Measurements from ENCODE around the gene OSBPL6.

OSBPL6 gene

GRCh38 chr2:178265851-178266250 is 71.5 kb downstream of the OSBPL6 start:
- no peak overlapping the region for H3K27ac ChIP-seq
- no peak overlapping the region for H3K4me3 ChIP-seq (ENCODE audit: low read depth, low read length)
- no peak overlapping the region for H2AFZ ChIP-seq
- H3K4me1 ChIP-seq: no peaks in the 10 kb centered on the region
- no peak overlapping the region for H3K9ac ChIP-seq
- H3K36me3 ChIP-seq (ENCODE audit: control insufficient read depth, insufficient read depth, low read length): no peaks in the 10 kb centered on the region
- H3K4me2 ChIP-seq (ENCODE audit: low read length): no peak overlapping the region
- H3K79me2 ChIP-seq: no peaks in the 10 kb centered on the region
- TF ChIP-seq, protein P1, sequence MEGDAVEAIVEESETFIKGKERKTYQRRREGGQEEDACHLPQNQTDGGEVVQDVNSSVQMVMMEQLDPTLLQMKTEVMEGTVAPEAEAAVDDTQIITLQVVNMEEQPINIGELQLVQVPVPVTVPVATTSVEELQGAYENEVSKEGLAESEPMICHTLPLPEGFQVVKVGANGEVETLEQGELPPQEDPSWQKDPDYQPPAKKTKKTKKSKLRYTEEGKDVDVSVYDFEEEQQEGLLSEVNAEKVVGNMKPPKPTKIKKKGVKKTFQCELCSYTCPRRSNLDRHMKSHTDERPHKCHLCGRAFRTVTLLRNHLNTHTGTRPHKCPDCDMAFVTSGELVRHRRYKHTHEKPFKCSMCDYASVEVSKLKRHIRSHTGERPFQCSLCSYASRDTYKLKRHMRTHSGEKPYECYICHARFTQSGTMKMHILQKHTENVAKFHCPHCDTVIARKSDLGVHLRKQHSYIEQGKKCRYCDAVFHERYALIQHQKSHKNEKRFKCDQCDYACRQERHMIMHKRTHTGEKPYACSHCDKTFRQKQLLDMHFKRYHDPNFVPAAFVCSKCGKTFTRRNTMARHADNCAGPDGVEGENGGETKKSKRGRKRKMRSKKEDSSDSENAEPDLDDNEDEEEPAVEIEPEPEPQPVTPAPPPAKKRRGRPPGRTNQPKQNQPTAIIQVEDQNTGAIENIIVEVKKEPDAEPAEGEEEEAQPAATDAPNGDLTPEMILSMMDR (IDR thresholded peaks at IDR 0.05): no peak
- no peaks in the 10 kb centered on the region for H3K9me3 ChIP-seq (ENCODE audit: control insufficient read depth, low read length)
- H3K27me3 ChIP-seq (ENCODE audit: control insufficient read depth, insufficient read depth, low read length): no peaks in the 10 kb centered on the region

GRCh38 chr2:178266445-178266844 is 72.1 kb downstream of the OSBPL6 start:
- H3K4me1 ChIP-seq: no peaks in the 10 kb centered on the region
- no peak overlapping the region for H3K4me3 ChIP-seq (ENCODE audit: low read depth, low read length)
- H3K36me3 ChIP-seq (ENCODE audit: control insufficient read depth, insufficient read depth, low read length): no peaks in the 10 kb centered on the region
- H3K27me3 ChIP-seq (ENCODE audit: control insufficient read depth, insufficient read depth, low read length): no peaks in the 10 kb centered on the region
- H3K27ac ChIP-seq: no peak overlapping the region
- no peak overlapping the region for H3K4me2 ChIP-seq (ENCODE audit: low read length)
- no peak overlapping the region for H2AFZ ChIP-seq
- H3K9me3 ChIP-seq (ENCODE audit: control insufficient read depth, low read length): no peaks in the 10 kb centered on the region
- H3K79me2 ChIP-seq: no peaks in the 10 kb centered on the region
- TF ChIP-seq, protein P1 (IDR thresholded peaks at IDR 0.05): no peak
- no peak overlapping the region for H3K9ac ChIP-seq

GRCh38 chr2:178267660-178268059 is 73.3 kb downstream of the OSBPL6 start:
- H3K9ac ChIP-seq: no peak overlapping the region
- no peak overlapping the region for H2AFZ ChIP-seq
- no peaks in the 10 kb centered on the region for H3K79me2 ChIP-seq
- H3K4me3 ChIP-seq (ENCODE audit: low read depth, low read length): no peak overlapping the region
- H3K4me2 ChIP-seq (ENCODE audit: low read length): no peak overlapping the region
- H3K27me3 ChIP-seq (ENCODE audit: control insufficient read depth, insufficient read depth, low read length): no peaks in the 10 kb centered on the region
- no peak overlapping the region for H3K27ac ChIP-seq
- TF ChIP-seq, protein P1 (IDR thresholded peaks at IDR 0.05): no peak
- H3K9me3 ChIP-seq (ENCODE audit: control insufficient read depth, low read length): no peaks in the 10 kb centered on the region
- peaks cover 4% of the 10 kb centered on the region for H3K4me1 ChIP-seq
- no peaks in the 10 kb centered on the region for H3K36me3 ChIP-seq (ENCODE audit: control insufficient read depth, insufficient read depth, low read length)

- H3K9me3 ChIP-seq (ENCODE audit: control insufficient read depth, low read length): no peaks in the 10 kb centered on the region
- no peak overlapping the region for H2AFZ ChIP-seq
- H3K27me3 ChIP-seq (ENCODE audit: control insufficient read depth, insufficient read depth, low read length): no peaks in the 10 kb centered on the region
- no peak overlapping the region for H3K27ac ChIP-seq
- H3K4me3 ChIP-seq (ENCODE audit: low read depth, low read length): no peak overlapping the region
- no peak overlapping the region for H3K9ac ChIP-seq
- H3K79me2 ChIP-seq: no peaks in the 10 kb centered on the region
- TF ChIP-seq, protein P1 (IDR thresholded peaks at IDR 0.05): no peak
- H3K4me1 ChIP-seq: peaks cover 4% of the 10 kb centered on the region
- no peak overlapping the region for H3K4me2 ChIP-seq (ENCODE audit: low read length)
- H3K36me3 ChIP-seq (ENCODE audit: control insufficient read depth, insufficient read depth, low read length): no peaks in the 10 kb centered on the region
Observed at GRCh38 chr2:178268435-178268834, 74.1 kb downstream of the OSBPL6 start.

GRCh38 chr2:178269438-178270224 is 75.3 kb downstream of the OSBPL6 start:
- TF ChIP-seq, protein P1 (IDR thresholded peaks at IDR 0.05): no peak
- Histone ChIP-seq H2AFZ (no peak overlapping the region), H3K4me3 (ENCODE audit: low read depth, low read length) (no peak overlapping the region), H3K9me3 (ENCODE audit: control insufficient read depth, low read length) (no peaks in the 10 kb centered on the region), H3K4me2 (ENCODE audit: low read length) (no peak overlapping the region), H3K36me3 (ENCODE audit: control insufficient read depth, insufficient read depth, low read length) (no peaks in the 10 kb centered on the region), H3K27ac (no peak overlapping the region), H3K9ac (no peak overlapping the region), H3K79me2 (no peaks in the 10 kb centered on the region), H3K4me1 (peaks cover 4% of the 10 kb centered on the region), H3K27me3 (ENCODE audit: control insufficient read depth, insufficient read depth, low read length) (no peaks in the 10 kb centered on the region)

All from parathyroid adenoma (tissue), 2 donors.